Small intestine (tissue), 7 donors: Measurements from ENCODE around the gene CD74. TPM values are rescaled to one million over a fixed set of nuclear protein-coding genes. Genes with fewer than 3 reads are reported as not detected.
A peak's percentile ranks its signal among the peaks of the same experiment; 100 is the strongest.

Source experiments
- DNase-seq, 2 donors: peaks; one replicate each; pipeline versions ENCODE4 v3.0.0 to v3.0.0-alpha.2; 2013
- FAIRE-seq: peaks from 2 replicates; lab custom pipeline; 2012; peaks lifted over from hg19 to GRCh38; lab: Jason Lieb, UNC
- H3K27ac ChIP-seq, 3 donors: one replicate each; pipeline ENCODE4 v1.5.1; 2013; ENCODE audit warnings: low read length in 2 of 3, mild to moderate bottlenecking in 2 of 3, control low read depth in 1 of 3, inconsistent platforms in 1 of 3, low read depth in 1 of 3, moderate library complexity in 1 of 3
- H3K27me3 ChIP-seq, 3 donors: one replicate each; pipeline ENCODE4 v1.6.1; 2013; ENCODE audit warnings: low read length in 3 of 3, inconsistent platforms in 1 of 3; ENCODE audit not compliant: control insufficient read depth in 3 of 3, insufficient read depth in 3 of 3
- H3K36me3 ChIP-seq, 3 donors: one replicate each; pipeline ENCODE4 v1.6.1; 2013; ENCODE audit warnings: low read length in 3 of 3, inconsistent platforms in 1 of 3, low read depth in 1 of 3, mild to moderate bottlenecking in 1 of 3, moderate library complexity in 1 of 3; ENCODE audit not compliant: control insufficient read depth in 3 of 3, insufficient read depth in 2 of 3
- H3K4me1 ChIP-seq, 3 donors: one replicate each; pipeline ENCODE4 v1.6.1; 2013; ENCODE audit warnings: low read length in 2 of 3, inconsistent platforms in 1 of 3, low read depth in 1 of 3, mild to moderate bottlenecking in 1 of 3, moderate library complexity in 1 of 3; ENCODE audit not compliant: control insufficient read depth in 3 of 3, insufficient read depth in 2 of 3
- H3K4me3 ChIP-seq, 3 donors: one replicate each; pipeline ENCODE4 v1.5.1; 2013; ENCODE audit warnings: low read length in 3 of 3, control low read depth in 1 of 3, inconsistent platforms in 1 of 3, low read depth in 1 of 3, mild to moderate bottlenecking in 1 of 3, moderate library complexity in 1 of 3
- H3K9me3 ChIP-seq, 2 donors: one replicate each; pipeline ENCODE4 v1.6.1; 2013; ENCODE audit warnings: low read depth in 1 of 2, low read length in 1 of 2; ENCODE audit not compliant: control insufficient read depth in 2 of 2, insufficient read depth in 1 of 2
- WGBS, 3 donors: extraction: QIAGEN DNeasy Blood & Tissue Kit; methylation state at CpG; one replicate each; pipeline ENCODE4 v1.1.7; 2013; 5-methylcytosine and 5-hydroxymethylcytosine counted together
- polyA plus RNA-seq, 4 donors: library from polyadenylated mRNA; stranded (reverse) in 3 of 4; unstranded in 1 of 4; fragments of 200-250 nt in 3 of 4; fragments of 120-200 nt in 1 of 4; gene quantifications; one replicate each; pipeline versions ENCODE4 v1.2.1 to v1.2.3, GENCODE V29; 2013
- donor health status: healthy with polysubstance abuse.
- donor health status: control.
- donor health status: control.
- donor health status: Bipolar disorder and iron deficiency.
- donor health status: healthy.

CD74 gene
- polyA plus RNA-seq, 4 donors, result 288 to 939 (median 754) TPM

- Histone ChIP-seq H3K36me3 (peaks cover 0 to 22% (median 2%) of the 10 kb centered on the region in 3 donors), H3K27ac (peak overlapping the region; percentile 74 to 96 (median 96)), H3K9me3 (no peaks in the 10 kb centered on the region), H3K4me1 (peaks cover 0 to 25% (median 0%) of the 10 kb centered on the region in 3 donors), H3K27me3 (no peaks in the 10 kb centered on the region), H3K4me3 (peak overlapping the region; percentile 45 to 77 (median 52))
- FAIRE-seq (no peak), DNase-seq (peak; percentile 85 to 87)
- 10 to 12% (median 10%) methylated on average over 4 of the region's 4 CpGs for WGBS, 3 donors
Measured at GRCh38 chr5:150410524-150411244, 2.0 kb downstream of the CD74 start.

GRCh38 chr5:150409638-150410523 is 2.8 kb downstream of the CD74 start:
- Histone ChIP-seq H3K4me1 (peaks cover 0 to 25% (median 0%) of the 10 kb centered on the region in 3 donors), H3K36me3 (peaks cover 0 to 28% (median 3%) of the 10 kb centered on the region in 3 donors), H3K9me3 (no peaks in the 10 kb centered on the region), H3K27ac (peak overlapping the region; percentile 74 to 96 (median 96)), H3K4me3 (peak overlapping the region; percentile 18 to 77 (median 39)), H3K27me3 (no peaks in the 10 kb centered on the region)
- 4 to 9% (median 8%) methylated on average over 15 of the region's 15 CpGs for WGBS, 3 donors
- FAIRE-seq (no peak), DNase-seq (peak; percentile 89 to 95)

GRCh38 chr5:150408231-150408943 is 4.3 kb downstream of the CD74 start:
- Histone ChIP-seq H3K27ac (peak overlapping the region in 1 of 3 donors; percentile 28), H3K9me3 (no peaks in the 10 kb centered on the region), H3K4me1 (peaks cover 0 to 19% (median 0%) of the 10 kb centered on the region in 3 donors), H3K27me3 (no peaks in the 10 kb centered on the region), H3K4me3 (no peak overlapping the region), H3K36me3 (peaks cover 3 to 39% (median 14%) of the 10 kb centered on the region in 3 donors)
- DNase-seq (no peak), FAIRE-seq (no peak)
- 85 to 94% (median 88%) methylated on average over 8 of the region's 8 CpGs for WGBS, 3 donors

- H3K4me1 ChIP-seq, result peaks cover 0 to 12% (median 0%) of the 10 kb centered on the region in 3 donors
- H3K27ac ChIP-seq, result peak overlapping the region in 1 of 3 donors; percentile 55
- H3K9me3 ChIP-seq, result no peaks in the 10 kb centered on the region
- no peak overlapping the region for H3K4me3 ChIP-seq
- FAIRE-seq, result no peak
- no peaks in the 10 kb centered on the region for H3K27me3 ChIP-seq
- peaks cover 3 to 51% (median 23%) of the 10 kb centered on the region in 3 donors for H3K36me3 ChIP-seq
- 75 to 91% (median 78%) methylated on average over 10 to 13 of the region's 13 CpGs for WGBS, 3 donors
- DNase-seq, result no peak
Measured at GRCh38 chr5:150407096-150407720, 5.5 kb downstream of the CD74 start.

- no peak overlapping the region for H3K4me3 ChIP-seq
- H3K27ac ChIP-seq, result no peak overlapping the region
- no peak for FAIRE-seq
- peaks cover 0 to 9% (median 0%) of the 10 kb centered on the region in 3 donors for H3K4me1 ChIP-seq
- WGBS, 3 donors, result 73 to 79% (median 79%) methylated on average over 9 to 10 of the region's 10 CpGs
- no peaks in the 10 kb centered on the region for H3K9me3 ChIP-seq
- H3K27me3 ChIP-seq, result no peaks in the 10 kb centered on the region
- H3K36me3 ChIP-seq, result peaks cover 3 to 56% (median 23%) of the 10 kb centered on the region in 3 donors
- no peak for DNase-seq
Measured at GRCh38 chr5:150406723-150407095, 6.0 kb downstream of the CD74 start.

- H3K36me3 ChIP-seq, result peaks cover 3 to 60% (median 23%) of the 10 kb centered on the region in 3 donors
- no peaks in the 10 kb centered on the region for H3K27me3 ChIP-seq
- no peak overlapping the region for H3K27ac ChIP-seq
- H3K9me3 ChIP-seq, result no peaks in the 10 kb centered on the region
- no peak for FAIRE-seq
- WGBS, 3 donors, result 88 to 93% (median 89%) methylated on average over 4 of the region's 4 CpGs
- H3K4me1 ChIP-seq, result peaks cover 0 to 9% (median 0%) of the 10 kb centered on the region in 3 donors
- H3K4me3 ChIP-seq, result no peak overlapping the region
- DNase-seq, result no peak
Measured at GRCh38 chr5:150406103-150406722, 6.5 kb downstream of the CD74 start.

- Histone ChIP-seq H3K27ac (no peak overlapping the region), H3K9me3 (no peaks in the 10 kb centered on the region), H3K36me3 (peaks cover 3 to 71% (median 29%) of the 10 kb centered on the region in 3 donors), H3K4me3 (no peak overlapping the region), H3K4me1 (peaks cover 0 to 3% (median 0%) of the 10 kb centered on the region in 3 donors), H3K27me3 (no peaks in the 10 kb centered on the region)
- 75 to 89% (median 88%) methylated on average over 9 of the region's 9 CpGs for WGBS, 3 donors
- no peak for DNase-seq
- FAIRE-seq, result no peak
Measured at GRCh38 chr5:150404941-150405816, 7.5 kb downstream of the CD74 start.
